G401 (cell line): ENCODE data around the gene ATP8B4. TPM values are rescaled to one million over a fixed set of nuclear protein-coding genes. Genes with fewer than 3 reads are reported as not detected.
"Not testable (repeated sequence)": the region's sequence is repeated elsewhere in the genome, so short reads cannot be mapped to it uniquely, and the experiment has no call there.

ENCODE experiments used
- DNase-seq: peaks from one replicate; pipeline ENCODE4 v3.0.0-alpha.2; 2015; ENCODE audit warnings: low spot score
- in situ Hi-C: cut with HindIII; loops from 2 replicates; pipeline ENCODE4 v1.10.0; 2016; ENCODE audit warnings: low sequenced_read_pairs, mixed read lengths
- total RNA-seq: library from RNA; depleted of rRNA; stranded (reverse); fragments of >200 nt; shearing (Covaris generic); gene quantifications from 2 replicates; pipeline ENCODE4 v1.2.3, GENCODE V29; 2014

The ATP8B4 gene
- total RNA-seq, 1 experiment from 2014 or later: 3.5 TPM

DNA sequence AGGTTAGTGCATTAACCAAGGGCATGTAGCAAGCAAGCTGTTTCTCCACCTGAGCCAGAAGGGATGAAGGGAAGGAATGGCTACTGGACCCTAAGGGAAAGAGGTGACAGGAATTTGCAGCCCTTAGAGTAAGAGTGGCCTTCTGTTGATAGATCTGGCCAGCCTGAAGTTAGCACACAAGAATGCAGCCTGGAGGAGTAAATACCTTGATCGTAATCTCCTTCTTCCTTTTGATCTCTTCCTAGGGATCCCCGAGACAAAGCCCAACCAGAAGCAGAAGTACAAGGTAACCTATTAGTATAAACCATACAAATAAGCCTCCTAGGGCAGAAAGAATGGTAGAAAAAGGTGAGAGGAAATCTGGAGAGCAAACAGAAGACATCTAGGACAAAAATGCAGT lies 134.6 kb downstream of the ATP8B4 start:
- in situ Hi-C loops: no loop called here
- no peak for DNase-seq

GRCh38 chr15:49982584-49982983 lies 136.4 kb downstream of the ATP8B4 start:
- in situ Hi-C loops: no loop called here
- DNase-seq: no peak

GRCh38 chr15:49979705-49980382 lies 139.2 kb downstream of the ATP8B4 start:
- DNase-seq: no peak
- in situ Hi-C loops: no loop called here

DNA sequence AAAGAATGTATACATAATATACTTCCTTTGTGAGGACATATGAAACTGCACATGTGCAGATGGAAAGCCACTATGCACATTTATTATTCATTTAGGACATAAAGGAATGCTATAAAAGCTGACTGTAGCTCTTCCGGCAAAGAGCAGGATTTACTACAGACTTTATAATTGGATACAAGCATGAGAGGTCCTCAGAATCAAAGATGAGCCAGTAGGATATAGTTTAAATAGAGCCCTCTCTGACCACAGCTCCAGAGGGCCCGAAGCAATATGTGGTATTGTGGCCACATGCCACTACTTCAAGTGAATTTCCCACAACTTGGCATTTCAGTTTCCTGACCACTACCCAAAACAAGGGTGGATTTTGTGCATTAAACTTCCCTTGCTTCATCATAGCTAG lies 140.9 kb downstream of the ATP8B4 start:
- DNase-seq: no peak
- in situ Hi-C loops: no loop called here

DNA sequence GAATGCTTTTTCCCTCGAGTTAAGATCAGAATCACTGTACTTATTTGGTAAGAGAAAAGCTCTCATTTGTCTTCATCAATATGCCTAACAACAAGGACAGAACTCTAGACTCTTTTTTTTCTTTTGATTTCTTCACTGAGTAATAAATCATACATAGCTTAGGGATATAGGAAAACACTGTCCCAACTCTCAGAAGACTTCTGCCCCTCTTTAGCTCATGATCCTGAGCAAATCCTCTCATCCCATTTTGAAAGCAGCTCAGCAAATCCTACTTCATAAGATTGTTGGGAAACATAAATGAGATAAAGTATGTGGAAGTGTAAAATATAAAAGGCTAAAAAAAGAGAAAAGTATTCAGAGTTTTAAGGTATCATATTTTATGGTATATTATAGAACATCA lies 141.7 kb downstream of the ATP8B4 start:
- in situ Hi-C loops: no loop called here
- no peak for DNase-seq

DNA sequence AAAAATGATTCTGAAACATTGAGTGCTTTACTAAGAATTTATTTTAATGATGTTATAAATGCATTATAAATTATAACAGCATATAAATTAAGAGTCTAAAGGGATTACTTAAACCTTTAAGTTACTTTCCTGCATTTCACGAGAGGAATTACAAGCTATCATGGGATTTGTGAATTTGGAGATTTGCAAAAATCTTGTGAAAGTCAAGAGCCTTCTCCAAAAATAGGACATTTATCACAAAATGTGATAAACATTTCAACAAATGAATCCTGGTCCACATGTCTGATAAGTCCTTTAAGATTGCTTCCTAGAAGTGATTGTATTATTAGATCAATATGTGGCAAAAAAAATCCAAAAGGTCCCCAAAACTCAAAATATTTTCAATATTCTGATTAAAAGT lies 154.5 kb downstream of the ATP8B4 start:
- in situ Hi-C loops: no loop called here
- DNase-seq: no peak

GRCh38 chr15:49964061-49964460 lies 155.0 kb downstream of the ATP8B4 start:
- in situ Hi-C loops: no loop called here
- no peak for DNase-seq

- in situ Hi-C loops, DNase-seq: not testable (repeated sequence)
Measured at GRCh38 chr15:49963033-49963772, 155.8 kb downstream of the ATP8B4 start.

- no peak for DNase-seq
Measured at GRCh38 chr15:49962044-49962602, 156.9 kb downstream of the ATP8B4 start.

DNA sequence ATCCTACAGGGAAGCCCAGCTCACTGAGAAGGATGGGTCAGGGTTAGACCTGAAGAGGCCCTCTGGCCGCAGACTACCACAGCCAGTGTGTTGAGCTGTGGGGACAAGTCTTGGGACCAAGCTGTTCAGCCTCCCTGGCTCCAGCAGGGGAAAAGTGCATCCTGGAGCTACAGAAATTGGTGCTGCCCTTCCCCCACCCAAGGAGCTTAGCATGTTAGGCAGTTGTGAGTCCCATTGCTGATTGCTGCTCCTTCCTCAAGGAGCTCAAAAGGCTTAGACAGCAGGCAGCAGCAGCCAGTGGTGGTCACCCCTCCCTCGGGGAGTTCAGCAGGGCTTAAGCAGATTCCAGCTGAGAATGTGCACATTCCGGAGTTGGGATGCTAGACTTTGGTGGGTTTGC lies 165.6 kb downstream of the ATP8B4 start:
- in situ Hi-C loops: no loop called here
- no peak for DNase-seq

More at GRCh38 chr15:49962044-49962602, 156.9 kb downstream of the ATP8B4 start:
- in situ Hi-C loops: no loop called here

- in situ Hi-C loops: no loop called here
- no peak for DNase-seq
Measured at GRCh38 chr15:49946681-49947080, 172.4 kb downstream of the ATP8B4 start.

DNA sequence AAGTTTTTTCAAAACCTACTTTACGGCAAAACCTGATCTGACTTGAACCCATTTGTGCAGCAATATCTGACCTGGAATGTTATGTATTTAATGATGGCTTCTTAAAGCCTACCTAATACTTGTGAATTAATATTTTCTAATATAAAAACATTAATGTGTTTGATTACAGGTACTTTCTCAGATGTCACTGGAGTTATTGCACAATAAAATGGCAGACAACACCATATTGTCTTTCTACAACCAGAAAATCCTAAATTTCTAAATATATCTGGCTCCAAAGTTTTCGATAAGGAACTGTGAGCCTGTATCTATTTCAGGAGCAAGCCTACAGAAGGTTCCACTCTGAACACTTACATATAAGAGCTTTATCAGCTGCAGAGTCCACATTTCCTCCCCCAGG lies 184.5 kb downstream of the ATP8B4 start:
- in situ Hi-C loops: no loop called here
- DNase-seq: no peak

- no peak for DNase-seq
- in situ Hi-C loops: no loop called here
Measured at GRCh38 chr15:49927189-49927861, 191.7 kb downstream of the ATP8B4 start.

DNA sequence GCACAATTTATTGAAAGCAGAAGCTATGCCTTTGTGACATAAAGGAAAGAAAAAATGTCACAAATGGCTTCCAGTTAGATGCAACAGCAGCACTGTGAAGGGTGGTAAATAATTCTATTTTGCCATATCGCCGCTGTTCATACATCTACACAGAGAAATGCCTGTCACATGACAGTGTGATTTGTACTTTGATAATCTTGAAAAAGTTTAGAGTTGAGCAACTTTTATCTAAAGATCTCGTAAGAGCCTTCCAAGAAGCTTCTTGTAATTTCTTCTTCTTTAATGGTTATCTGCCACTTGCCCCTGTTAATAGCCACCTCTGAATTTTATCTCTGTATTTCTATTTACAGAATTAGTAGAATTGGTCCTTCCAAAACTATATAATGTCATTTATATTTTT lies 192.3 kb downstream of the ATP8B4 start:
- no peak for DNase-seq
- in situ Hi-C loops: no loop called here

- no peak for DNase-seq
- in situ Hi-C loops: no loop called here
Measured at GRCh38 chr15:49923671-49924070, 195.4 kb downstream of the ATP8B4 start.

- in situ Hi-C loops: no loop called here
- no peak for DNase-seq
Measured at GRCh38 chr15:49919034-49919433, 200.0 kb downstream of the ATP8B4 start.

GRCh38 chr15:49918121-49918520 lies 200.9 kb downstream of the ATP8B4 start:
- in situ Hi-C loops: no loop called here
- no peak for DNase-seq

GRCh38 chr15:49916998-49917397 lies 202.0 kb downstream of the ATP8B4 start:
- no peak for DNase-seq
- in situ Hi-C loops: no loop called here

- no peak for DNase-seq
- in situ Hi-C loops: no loop called here
Measured at GRCh38 chr15:49915822-49916221, 203.2 kb downstream of the ATP8B4 start.

DNA sequence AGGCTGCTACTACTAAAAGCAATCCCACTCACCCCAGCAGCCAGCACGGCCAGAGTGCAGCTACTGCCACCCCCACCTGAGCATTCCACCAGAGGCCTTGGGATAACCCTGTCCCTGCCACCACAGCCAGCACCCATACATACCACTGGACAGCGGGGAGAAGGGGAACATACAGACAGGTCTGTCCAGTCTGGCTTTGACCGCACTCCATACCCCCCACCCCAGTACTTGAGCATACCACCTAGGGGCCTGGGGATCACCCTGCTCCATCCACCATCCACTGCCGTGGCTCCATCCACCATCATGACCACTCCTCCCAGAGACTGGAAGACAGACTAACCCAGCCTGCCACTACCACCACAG lies 210.1 kb downstream of the ATP8B4 start:
- no peak for DNase-seq
- in situ Hi-C loops: no loop called here
